WTC11 (cell line): ENCODE results near the gene CFAP91. TPM values are rescaled to one million over a fixed set of nuclear protein-coding genes. Genes with fewer than 3 reads are reported as not detected.

Source experiments
- EMX1 ChIP-seq: fragments of 250-450 bp; sonication (Bioruptor Pico); IDR thresholded peaks from 2 replicates; pipeline ENCODE4 v1.8.0; 2021; ENCODE audit warnings: mild to moderate bottlenecking
- ESRRA ChIP-seq: sonication (generic); formaldehyde crosslinking; IDR thresholded peaks from 2 replicates; pipeline ENCODE4 v1.8.1; 2022; ENCODE audit warnings: mild to moderate bottlenecking, missing genetic modification reagents, borderline replicate concordance
- JAZF1 ChIP-seq: fragments of 250-450 bp; sonication (Bioruptor Pico); IDR thresholded peaks from 2 replicates; pipeline ENCODE4 v1.9.0; 2021; ENCODE audit warnings: moderate library complexity, mild to moderate bottlenecking, inconsistent platforms
- KAT7 ChIP-seq: sonication (generic); formaldehyde crosslinking; IDR thresholded peaks from 2 replicates; pipeline ENCODE4 v1.8.1; 2023; ENCODE audit warnings: missing genetic modification reagents, mild to moderate bottlenecking, borderline replicate concordance
- NFATC4 ChIP-seq: fragments of 250-450 bp; sonication (Bioruptor Pico); IDR thresholded peaks from 2 replicates; pipeline ENCODE4 v1.9.0; 2021; ENCODE audit warnings: mild to moderate bottlenecking
- SOX15 ChIP-seq: fragments of 250-450 bp; sonication (Bioruptor Pico); IDR thresholded peaks from 2 replicates; pipeline ENCODE4 v1.9.0; 2021; ENCODE audit warnings: mild to moderate bottlenecking
- TEAD4 ChIP-seq: sonication (generic); formaldehyde crosslinking; IDR thresholded peaks from 2 replicates; pipeline ENCODE4 v1.8.0; 2022; ENCODE audit warnings: mild to moderate bottlenecking, missing genetic modification reagents
- ZNF671 ChIP-seq: fragments of 250-450 bp; sonication (Bioruptor Pico); IDR thresholded peaks from 2 replicates; pipeline ENCODE4 v1.8.0; 2021; ENCODE audit warnings: mild to moderate bottlenecking
- total RNA-seq: library from RNA; stranded (reverse); gene quantifications from 3 replicates; pipeline ENCODE4 v1.2.3, GENCODE V29; 2021
- TF ChIP-seq, protein P1 (sequence below): sonication (generic); formaldehyde crosslinking; conservative IDR thresholded peaks from 2 replicates; pipeline ENCODE4 v1.8.1; 2023; ENCODE audit warnings: mild to moderate bottlenecking, low read depth, missing genetic modification reagents, moderate library complexity
- TF ChIP-seq, protein P2 (sequence below): sonication (generic); formaldehyde crosslinking; IDR thresholded peaks from 2 replicates; pipeline ENCODE4 v1.8.0; 2022; ENCODE audit warnings: mild to moderate bottlenecking, missing genetic modification reagents
- TF ChIP-seq, protein P3 (sequence below): sonication (generic); formaldehyde crosslinking; IDR thresholded peaks from 2 replicates; pipeline ENCODE4 v1.8.1; 2023; ENCODE audit warnings: mild to moderate bottlenecking, missing genetic modification reagents
- TF ChIP-seq, protein P4 (sequence below): sonication (generic); formaldehyde crosslinking; IDR thresholded peaks from 2 replicates; pipeline ENCODE4 v1.8.1; 2022; ENCODE audit warnings: low read depth, mild to moderate bottlenecking, moderate library complexity, missing genetic modification reagents, borderline replicate concordance
- TF ChIP-seq, protein P5 (sequence below): sonication (generic); formaldehyde crosslinking; IDR thresholded peaks from 2 replicates; pipeline ENCODE4 v1.8.0; 2022; ENCODE audit warnings: mild to moderate bottlenecking, missing genetic modification reagents
- TF ChIP-seq, protein P6 (sequence below): fragments of 250-450 bp; sonication (Bioruptor Pico); IDR thresholded peaks from 2 replicates; pipeline ENCODE4 v2.1.2; 2022; ENCODE audit warnings: mild to moderate bottlenecking, moderate library complexity
- TF ChIP-seq, protein P7 (sequence below): sonication (generic); formaldehyde crosslinking; IDR thresholded peaks from 2 replicates; pipeline ENCODE4 v1.8.1; 2023; ENCODE audit warnings: mild to moderate bottlenecking, missing genetic modification reagents, moderate library complexity
- TF ChIP-seq, protein P8 (sequence below): fragments of 250-450 bp; sonication (Bioruptor Pico); IDR thresholded peaks from 2 replicates; pipeline ENCODE4 v1.8.0; 2021; ENCODE audit warnings: mild to moderate bottlenecking

Gene CFAP91
- total RNA-seq, 1 experiment from 2014 or later = 3.5 TPM

DNA sequence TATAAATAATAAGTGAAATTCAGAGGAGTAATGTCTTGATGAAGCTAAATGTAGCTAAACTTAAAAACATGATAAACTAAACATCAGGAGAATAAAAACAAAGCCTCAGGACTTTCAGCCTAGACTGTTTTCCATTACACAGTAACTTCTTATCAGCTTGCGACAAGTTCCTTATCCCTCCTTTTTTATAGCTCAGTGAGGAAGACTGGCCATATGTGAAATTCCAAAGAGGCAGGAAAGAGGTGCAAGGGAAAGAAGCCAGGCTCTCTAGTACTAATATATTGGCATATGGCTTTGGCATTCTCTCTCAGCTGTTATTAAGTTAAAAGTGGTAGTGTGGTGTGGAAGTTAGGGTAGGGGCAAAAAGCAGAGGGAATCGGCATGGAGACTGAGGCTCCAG is 30.0 kb upstream of the CFAP91 start (continued):
- TF ChIP-seq, protein P1, sequence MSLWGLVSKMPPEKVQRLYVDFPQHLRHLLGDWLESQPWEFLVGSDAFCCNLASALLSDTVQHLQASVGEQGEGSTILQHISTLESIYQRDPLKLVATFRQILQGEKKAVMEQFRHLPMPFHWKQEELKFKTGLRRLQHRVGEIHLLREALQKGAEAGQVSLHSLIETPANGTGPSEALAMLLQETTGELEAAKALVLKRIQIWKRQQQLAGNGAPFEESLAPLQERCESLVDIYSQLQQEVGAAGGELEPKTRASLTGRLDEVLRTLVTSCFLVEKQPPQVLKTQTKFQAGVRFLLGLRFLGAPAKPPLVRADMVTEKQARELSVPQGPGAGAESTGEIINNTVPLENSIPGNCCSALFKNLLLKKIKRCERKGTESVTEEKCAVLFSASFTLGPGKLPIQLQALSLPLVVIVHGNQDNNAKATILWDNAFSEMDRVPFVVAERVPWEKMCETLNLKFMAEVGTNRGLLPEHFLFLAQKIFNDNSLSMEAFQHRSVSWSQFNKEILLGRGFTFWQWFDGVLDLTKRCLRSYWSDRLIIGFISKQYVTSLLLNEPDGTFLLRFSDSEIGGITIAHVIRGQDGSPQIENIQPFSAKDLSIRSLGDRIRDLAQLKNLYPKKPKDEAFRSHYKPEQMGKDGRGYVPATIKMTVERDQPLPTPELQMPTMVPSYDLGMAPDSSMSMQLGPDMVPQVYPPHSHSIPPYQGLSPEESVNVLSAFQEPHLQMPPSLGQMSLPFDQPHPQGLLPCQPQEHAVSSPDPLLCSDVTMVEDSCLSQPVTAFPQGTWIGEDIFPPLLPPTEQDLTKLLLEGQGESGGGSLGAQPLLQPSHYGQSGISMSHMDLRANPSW (CRISPR knock-in tag) = no peak
- TF ChIP-seq SOX15 = no peak
- no peak for TF ChIP-seq NFATC4 (CRISPR knock-in tag)
- TF ChIP-seq KAT7 (CRISPR knock-in tag) = no peak
- TF ChIP-seq TEAD4 = no peak
- no peak for TF ChIP-seq EMX1
- TF ChIP-seq, protein P2, sequence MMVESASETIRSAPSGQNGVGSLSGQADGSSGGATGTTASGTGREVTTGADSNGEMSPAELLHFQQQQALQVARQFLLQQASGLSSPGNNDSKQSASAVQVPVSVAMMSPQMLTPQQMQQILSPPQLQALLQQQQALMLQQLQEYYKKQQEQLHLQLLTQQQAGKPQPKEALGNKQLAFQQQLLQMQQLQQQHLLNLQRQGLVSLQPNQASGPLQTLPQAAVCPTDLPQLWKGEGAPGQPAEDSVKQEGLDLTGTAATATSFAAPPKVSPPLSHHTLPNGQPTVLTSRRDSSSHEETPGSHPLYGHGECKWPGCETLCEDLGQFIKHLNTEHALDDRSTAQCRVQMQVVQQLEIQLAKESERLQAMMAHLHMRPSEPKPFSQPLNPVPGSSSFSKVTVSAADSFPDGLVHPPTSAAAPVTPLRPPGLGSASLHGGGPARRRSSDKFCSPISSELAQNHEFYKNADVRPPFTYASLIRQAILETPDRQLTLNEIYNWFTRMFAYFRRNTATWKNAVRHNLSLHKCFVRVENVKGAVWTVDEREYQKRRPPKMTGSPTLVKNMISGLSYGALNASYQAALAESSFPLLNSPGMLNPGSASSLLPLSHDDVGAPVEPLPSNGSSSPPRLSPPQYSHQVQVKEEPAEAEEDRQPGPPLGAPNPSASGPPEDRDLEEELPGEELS (CRISPR knock-in tag) = no peak
- TF ChIP-seq, protein P3, sequence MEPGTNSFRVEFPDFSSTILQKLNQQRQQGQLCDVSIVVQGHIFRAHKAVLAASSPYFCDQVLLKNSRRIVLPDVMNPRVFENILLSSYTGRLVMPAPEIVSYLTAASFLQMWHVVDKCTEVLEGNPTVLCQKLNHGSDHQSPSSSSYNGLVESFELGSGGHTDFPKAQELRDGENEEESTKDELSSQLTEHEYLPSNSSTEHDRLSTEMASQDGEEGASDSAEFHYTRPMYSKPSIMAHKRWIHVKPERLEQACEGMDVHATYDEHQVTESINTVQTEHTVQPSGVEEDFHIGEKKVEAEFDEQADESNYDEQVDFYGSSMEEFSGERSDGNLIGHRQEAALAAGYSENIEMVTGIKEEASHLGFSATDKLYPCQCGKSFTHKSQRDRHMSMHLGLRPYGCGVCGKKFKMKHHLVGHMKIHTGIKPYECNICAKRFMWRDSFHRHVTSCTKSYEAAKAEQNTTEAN = no peak
- TF ChIP-seq, protein P4, sequence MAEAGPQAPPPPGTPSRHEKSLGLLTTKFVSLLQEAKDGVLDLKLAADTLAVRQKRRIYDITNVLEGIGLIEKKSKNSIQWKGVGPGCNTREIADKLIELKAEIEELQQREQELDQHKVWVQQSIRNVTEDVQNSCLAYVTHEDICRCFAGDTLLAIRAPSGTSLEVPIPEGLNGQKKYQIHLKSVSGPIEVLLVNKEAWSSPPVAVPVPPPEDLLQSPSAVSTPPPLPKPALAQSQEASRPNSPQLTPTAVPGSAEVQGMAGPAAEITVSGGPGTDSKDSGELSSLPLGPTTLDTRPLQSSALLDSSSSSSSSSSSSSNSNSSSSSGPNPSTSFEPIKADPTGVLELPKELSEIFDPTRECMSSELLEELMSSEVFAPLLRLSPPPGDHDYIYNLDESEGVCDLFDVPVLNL (CRISPR knock-in tag) = no peak
- TF ChIP-seq, protein P5, sequence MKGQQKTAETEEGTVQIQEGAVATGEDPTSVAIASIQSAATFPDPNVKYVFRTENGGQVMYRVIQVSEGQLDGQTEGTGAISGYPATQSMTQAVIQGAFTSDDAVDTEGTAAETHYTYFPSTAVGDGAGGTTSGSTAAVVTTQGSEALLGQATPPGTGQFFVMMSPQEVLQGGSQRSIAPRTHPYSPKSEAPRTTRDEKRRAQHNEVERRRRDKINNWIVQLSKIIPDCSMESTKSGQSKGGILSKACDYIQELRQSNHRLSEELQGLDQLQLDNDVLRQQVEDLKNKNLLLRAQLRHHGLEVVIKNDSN (CRISPR knock-in tag) = no peak
- TF ChIP-seq, protein P6, sequence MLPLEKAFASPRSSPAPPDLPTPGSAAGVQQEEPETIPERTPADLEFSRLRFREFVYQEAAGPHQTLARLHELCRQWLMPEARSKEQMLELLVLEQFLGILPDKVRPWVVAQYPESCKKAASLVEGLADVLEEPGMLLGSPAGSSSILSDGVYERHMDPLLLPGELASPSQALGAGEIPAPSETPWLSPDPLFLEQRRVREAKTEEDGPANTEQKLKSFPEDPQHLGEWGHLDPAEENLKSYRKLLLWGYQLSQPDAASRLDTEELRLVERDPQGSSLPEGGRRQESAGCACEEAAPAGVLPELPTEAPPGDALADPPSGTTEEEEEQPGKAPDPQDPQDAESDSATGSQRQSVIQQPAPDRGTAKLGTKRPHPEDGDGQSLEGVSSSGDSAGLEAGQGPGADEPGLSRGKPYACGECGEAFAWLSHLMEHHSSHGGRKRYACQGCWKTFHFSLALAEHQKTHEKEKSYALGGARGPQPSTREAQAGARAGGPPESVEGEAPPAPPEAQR (CRISPR knock-in tag) = no peak
- TF ChIP-seq, protein P7, sequence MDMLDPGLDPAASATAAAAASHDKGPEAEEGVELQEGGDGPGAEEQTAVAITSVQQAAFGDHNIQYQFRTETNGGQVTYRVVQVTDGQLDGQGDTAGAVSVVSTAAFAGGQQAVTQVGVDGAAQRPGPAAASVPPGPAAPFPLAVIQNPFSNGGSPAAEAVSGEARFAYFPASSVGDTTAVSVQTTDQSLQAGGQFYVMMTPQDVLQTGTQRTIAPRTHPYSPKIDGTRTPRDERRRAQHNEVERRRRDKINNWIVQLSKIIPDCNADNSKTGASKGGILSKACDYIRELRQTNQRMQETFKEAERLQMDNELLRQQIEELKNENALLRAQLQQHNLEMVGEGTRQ (CRISPR knock-in tag) = no peak
- no peak for TF ChIP-seq ZNF671 (CRISPR knock-in tag)
- TF ChIP-seq, protein P8, sequence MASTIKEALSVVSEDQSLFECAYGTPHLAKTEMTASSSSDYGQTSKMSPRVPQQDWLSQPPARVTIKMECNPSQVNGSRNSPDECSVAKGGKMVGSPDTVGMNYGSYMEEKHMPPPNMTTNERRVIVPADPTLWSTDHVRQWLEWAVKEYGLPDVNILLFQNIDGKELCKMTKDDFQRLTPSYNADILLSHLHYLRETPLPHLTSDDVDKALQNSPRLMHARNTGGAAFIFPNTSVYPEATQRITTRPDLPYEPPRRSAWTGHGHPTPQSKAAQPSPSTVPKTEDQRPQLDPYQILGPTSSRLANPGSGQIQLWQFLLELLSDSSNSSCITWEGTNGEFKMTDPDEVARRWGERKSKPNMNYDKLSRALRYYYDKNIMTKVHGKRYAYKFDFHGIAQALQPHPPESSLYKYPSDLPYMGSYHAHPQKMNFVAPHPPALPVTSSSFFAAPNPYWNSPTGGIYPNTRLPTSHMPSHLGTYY (CRISPR knock-in tag) = no peak
- TF ChIP-seq ESRRA (CRISPR knock-in tag) = no peak
- TF ChIP-seq JAZF1 (CRISPR knock-in tag) = no peak
